Stomach (tissue), 4 donors: ENCODE measurements around the gene LRRC72.

ENCODE experiments used
- CTCF ChIP-seq, 7 experiments: fragments of 450-650 bp in 4 of 7; fragments of 200-600 bp in 3 of 7; sonication (generic) in 3 of 7; IDR thresholded peaks; one replicate each; pipeline ENCODE4 v1.5.1; 2016 to 2019; ENCODE audit warnings: antibody characterized with exemption in 7 of 7, control low read depth in 2 of 7, mild to moderate bottlenecking in 1 of 7
- EP300 ChIP-seq: sonication (generic); formaldehyde crosslinking; IDR thresholded peaks from one replicate; pipeline ENCODE4 v1.6.1; 2017; ENCODE audit warnings: antibody characterized with exemption
- POLR2A ChIP-seq, 4 donors: fragments of 450-650 bp; IDR thresholded peaks; one replicate each; pipeline ENCODE4 v1.6.1; 2016; ENCODE audit warnings: antibody characterized with exemption in 4 of 4, control low read depth in 2 of 4, mild to moderate bottlenecking in 1 of 4, moderate library complexity in 1 of 4
- POLR2AphosphoS5 ChIP-seq, 3 donors: sonication (generic); formaldehyde crosslinking; IDR thresholded peaks; one replicate each; pipeline ENCODE4 v1.6.1; 2016; ENCODE audit warnings: antibody characterized with exemption in 3 of 3

- TF ChIP-seq CTCF (IDR thresholded peaks at IDR 0.05), result no peak
- no peak for TF ChIP-seq POLR2AphosphoS5 (IDR thresholded peaks at IDR 0.05)
- no peak for TF ChIP-seq EP300
- no peak for TF ChIP-seq POLR2A (IDR thresholded peaks at IDR 0.05)
Measured at GRCh38 chr7:16554518-16555236, 28.1 kb downstream of the LRRC72 start.
